ENCODE data around the gene SMIM10L2A. TPM values are rescaled to one million over a fixed set of nuclear protein-coding genes. Genes with fewer than 3 reads are reported as not detected.

The SMIM10L2A gene
- 1 to 10 TPM; 1.3 to 2.3 (median 1.6) TPM for total RNA-seq
- polyA plus RNA-seq, result 1 to 10 TPM; 1.3 to 1.6 TPM

DNA sequence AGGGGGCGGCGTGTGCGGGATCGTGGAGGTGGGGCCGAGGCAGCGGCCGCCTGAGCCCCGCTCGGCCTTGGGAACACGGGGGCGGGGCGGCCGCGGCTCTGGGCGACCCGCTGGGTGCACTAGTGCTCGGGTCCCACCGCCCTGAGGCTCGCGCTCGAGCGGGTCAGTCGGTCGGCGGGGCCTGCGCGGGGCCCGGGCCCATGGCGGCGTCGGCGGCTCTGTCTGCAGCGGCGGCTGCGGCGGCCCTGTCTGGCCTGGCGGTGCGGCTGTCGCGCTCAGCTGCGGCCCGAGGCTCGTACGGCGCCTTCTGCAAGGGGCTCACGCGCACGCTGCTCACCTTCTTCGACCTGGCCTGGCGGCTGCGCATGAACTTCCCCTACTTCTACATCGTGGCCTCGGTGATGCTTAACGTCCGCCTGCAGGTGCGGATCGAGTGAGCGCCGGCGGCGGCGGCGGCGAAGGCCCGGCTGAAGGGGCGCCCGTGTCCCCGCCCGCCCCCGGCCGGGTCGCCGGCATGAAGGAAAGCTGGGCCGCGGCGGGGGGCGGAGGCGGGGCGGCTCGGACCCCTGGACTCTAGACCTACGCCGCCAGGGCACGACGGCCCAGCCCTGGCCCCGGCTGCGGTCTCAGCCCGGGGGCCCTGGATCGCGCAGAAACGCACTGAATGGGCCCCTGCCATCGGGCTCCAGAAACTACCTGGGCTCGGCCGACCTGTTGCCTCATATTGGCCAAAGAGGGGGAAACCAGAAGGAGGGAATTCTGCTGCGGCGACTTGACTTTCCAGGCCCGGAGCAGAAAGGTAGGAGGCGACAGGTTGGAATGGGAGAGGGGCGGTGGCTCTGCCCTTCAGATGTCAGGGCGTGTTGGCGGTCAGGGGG lies at the start of gene SMIM10L2A:
Gene SMIM10L2A, plus strand, starts transcription at position 13 of the 878 bp plus-strand sequence. Its CDS starts 188 bp downstream, at position 201.
- Histone ChIP-seq H3K9me3 (no peaks in the 10 kb centered on the region), H3K27me3 (no peaks in the 10 kb centered on the region), H3K4me1 (no peaks in the 10 kb centered on the region), H3K4me3 (peak within 1 kb of the TSS; percentile 20 to 54 (median 46)), H3K36me3 (no peaks in the 10 kb centered on the region), H3K27ac (peak within 1 kb of the TSS in 1 of 4 donors; percentile 30)
- intact Hi-C loops (cut with DNase I), result no loop called here
- DNase-seq (peak in 2 of 6 donors; percentile 60 to 66), ATAC-seq (peak in 2 of 4 donors; percentile 6 to 11), FAIRE-seq (no peak)
- TF ChIP-seq, protein P1, sequence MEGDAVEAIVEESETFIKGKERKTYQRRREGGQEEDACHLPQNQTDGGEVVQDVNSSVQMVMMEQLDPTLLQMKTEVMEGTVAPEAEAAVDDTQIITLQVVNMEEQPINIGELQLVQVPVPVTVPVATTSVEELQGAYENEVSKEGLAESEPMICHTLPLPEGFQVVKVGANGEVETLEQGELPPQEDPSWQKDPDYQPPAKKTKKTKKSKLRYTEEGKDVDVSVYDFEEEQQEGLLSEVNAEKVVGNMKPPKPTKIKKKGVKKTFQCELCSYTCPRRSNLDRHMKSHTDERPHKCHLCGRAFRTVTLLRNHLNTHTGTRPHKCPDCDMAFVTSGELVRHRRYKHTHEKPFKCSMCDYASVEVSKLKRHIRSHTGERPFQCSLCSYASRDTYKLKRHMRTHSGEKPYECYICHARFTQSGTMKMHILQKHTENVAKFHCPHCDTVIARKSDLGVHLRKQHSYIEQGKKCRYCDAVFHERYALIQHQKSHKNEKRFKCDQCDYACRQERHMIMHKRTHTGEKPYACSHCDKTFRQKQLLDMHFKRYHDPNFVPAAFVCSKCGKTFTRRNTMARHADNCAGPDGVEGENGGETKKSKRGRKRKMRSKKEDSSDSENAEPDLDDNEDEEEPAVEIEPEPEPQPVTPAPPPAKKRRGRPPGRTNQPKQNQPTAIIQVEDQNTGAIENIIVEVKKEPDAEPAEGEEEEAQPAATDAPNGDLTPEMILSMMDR (IDR thresholded peaks at IDR 0.05), result no peak
- WGBS, 2 donors, result 1 to 38% methylated on average over 84 to 100 of the region's 100 CpGs

DNA sequence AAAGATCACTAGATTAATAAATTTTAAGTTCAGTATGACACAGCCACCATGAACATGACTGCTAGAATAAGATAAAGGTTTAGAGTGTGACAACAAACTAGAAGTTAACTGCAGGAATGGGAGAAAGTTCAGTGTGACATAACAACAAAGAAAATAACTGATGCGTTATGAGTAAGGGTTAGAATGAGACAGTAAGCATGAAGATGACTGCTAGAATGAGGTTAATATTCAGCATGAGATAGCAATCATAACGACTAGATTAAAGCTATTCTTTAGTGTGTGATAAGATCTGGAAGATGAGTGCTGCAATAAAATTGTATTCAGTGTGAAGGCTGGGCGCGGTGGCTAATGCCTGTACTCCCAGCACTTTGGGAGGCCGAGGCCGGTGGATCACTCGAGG lies 48.4 kb upstream of the SMIM10L2A start:
- no peaks in the 10 kb centered on the region for H3K9me3 ChIP-seq
- TF ChIP-seq, protein P1 (IDR thresholded peaks at IDR 0.05), result no peak
- H3K4me1 ChIP-seq, result no peaks in the 10 kb centered on the region
- intact Hi-C loops (cut with DNase I), result no loop called here
- no peak overlapping the region for H3K4me3 ChIP-seq
- FAIRE-seq, result no peak
- ATAC-seq, result no peak
- no peaks in the 10 kb centered on the region for H3K36me3 ChIP-seq
- no peaks in the 10 kb centered on the region for H3K27me3 ChIP-seq
- no peak for DNase-seq
- 77 to 90% methylated on average over 7 of the region's 7 CpGs for WGBS, 2 donors
- no peak overlapping the region for H3K27ac ChIP-seq

DNA sequence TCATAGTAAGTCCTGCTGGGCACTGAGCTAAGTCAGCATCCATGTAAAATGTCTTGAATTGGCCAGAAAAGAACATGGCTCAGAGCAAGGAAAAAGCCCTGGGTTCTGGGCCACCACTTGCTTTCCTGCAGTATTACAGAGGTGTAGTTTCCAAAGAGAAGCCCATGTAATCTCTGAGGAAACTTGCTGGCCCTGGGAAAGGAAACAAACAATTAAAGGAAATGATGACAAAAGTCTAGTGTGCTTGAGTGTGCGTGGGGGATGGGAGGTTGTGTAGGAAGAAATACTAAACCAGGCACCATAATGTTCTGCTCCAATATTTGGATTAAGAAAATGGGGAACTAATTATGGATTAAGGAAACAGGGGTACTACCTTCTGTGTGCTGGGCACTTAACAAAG lies 39.5 kb upstream of the SMIM10L2A start:
- 75 to 83% methylated on average over 1 of the region's 1 CpG for WGBS, 2 donors
- Histone ChIP-seq H3K27me3 (no peaks in the 10 kb centered on the region), H3K36me3 (no peaks in the 10 kb centered on the region), H3K4me3 (no peak overlapping the region), H3K9me3 (no peaks in the 10 kb centered on the region), H3K4me1 (no peaks in the 10 kb centered on the region), H3K27ac (no peak overlapping the region)
- intact Hi-C loops (cut with DNase I), result no loop called here
- DNase-seq (no peak), FAIRE-seq (no peak), ATAC-seq (no peak)
- TF ChIP-seq, protein P1 (IDR thresholded peaks at IDR 0.05), result no peak

DNA sequence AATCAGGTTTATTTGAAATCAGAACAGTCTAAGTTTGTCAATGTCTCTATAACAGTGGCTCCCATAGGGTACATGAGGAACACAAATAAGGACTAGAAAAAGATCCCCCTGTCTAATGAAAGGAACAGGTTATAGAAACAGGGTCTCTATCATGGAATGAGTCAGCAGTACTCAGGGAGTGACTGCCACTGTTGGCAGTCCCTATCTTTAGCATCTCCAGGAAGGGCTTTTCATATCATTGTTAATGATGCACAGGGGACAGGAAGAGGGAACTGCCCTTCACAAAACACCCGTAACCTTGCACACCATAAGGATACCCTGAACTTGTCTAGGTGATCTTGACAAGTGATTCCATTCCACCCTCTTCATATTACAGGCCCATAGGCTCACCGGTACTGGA lies 38.5 kb upstream of the SMIM10L2A start:
- Histone ChIP-seq H3K4me3 (no peak overlapping the region), H3K27ac (no peak overlapping the region), H3K27me3 (no peaks in the 10 kb centered on the region), H3K36me3 (no peaks in the 10 kb centered on the region), H3K4me1 (no peaks in the 10 kb centered on the region), H3K9me3 (no peaks in the 10 kb centered on the region)
- ATAC-seq, result no peak
- no peak for FAIRE-seq
- intact Hi-C loops (cut with DNase I), result no loop called here
- no peak for DNase-seq
- TF ChIP-seq, protein P1 (IDR thresholded peaks at IDR 0.05), result no peak
- WGBS, 2 donors, result 89 to 94% methylated on average over 2 of the region's 2 CpGs
